Measurements from ENCODE around the gene MMAB. TPM values are rescaled to one million over a fixed set of nuclear protein-coding genes. Genes with fewer than 3 reads are reported as not detected.

The MMAB gene
- polyA plus RNA-seq, 4 donors: 35.0 to 44.9 (median 37.5) TPM

- no peak for DNase-seq (ENCODE audit: low read depth in 4 of 4, low spot score in 2 of 4)
Observed at GRCh38 chr12:109586385-109587296, 13.3 kb upstream of the MMAB start.

DNA sequence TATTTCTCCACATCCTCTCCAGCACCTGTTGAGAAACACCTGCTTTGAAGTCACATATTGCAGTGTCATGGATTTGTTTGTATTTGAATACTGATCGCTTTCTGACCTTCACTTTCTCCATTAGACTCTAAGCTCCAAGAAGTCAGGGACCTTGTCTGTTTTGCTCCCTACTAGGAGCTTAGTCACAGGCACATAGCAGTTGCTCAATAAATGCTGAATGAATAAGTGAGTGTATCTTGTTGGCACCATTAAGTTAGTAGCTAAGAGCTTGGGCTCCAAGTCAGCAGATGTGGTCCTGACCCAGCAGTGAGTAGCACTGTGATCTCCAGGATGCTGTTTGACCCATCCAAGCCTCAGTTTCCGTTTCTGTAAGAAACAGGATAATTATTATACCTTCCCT lies 10.4 kb upstream of the MMAB start:
- DNase-seq (ENCODE audit: low read depth in 4 of 4, low spot score in 2 of 4): no peak

GRCh38 chr12:109582636-109583035 lies 9.3 kb upstream of the MMAB start:
- no peak for DNase-seq (ENCODE audit: low read depth in 4 of 4, low spot score in 2 of 4)

DNA sequence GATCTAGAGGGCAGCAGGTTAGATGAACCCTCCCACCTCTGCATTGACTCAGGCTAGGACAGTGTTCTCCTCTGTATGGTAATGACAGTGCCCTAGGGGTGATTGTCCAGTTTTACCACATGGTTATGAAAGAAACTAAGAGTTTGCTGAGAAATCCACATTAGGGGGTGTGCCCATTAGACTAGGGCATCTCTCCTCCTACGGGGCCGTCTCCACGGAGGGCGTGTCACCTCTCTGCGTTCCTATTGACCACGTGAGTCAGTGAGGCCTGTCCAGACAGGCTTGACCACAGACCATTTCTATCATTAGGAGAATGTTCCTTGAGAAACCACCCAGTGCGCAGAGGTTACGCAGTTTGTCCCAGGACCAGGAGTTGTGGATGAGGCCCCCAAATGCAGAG lies 8.6 kb upstream of the MMAB start:
- no peak for DNase-seq (ENCODE audit: low read depth in 4 of 4, low spot score in 2 of 4)

DNA sequence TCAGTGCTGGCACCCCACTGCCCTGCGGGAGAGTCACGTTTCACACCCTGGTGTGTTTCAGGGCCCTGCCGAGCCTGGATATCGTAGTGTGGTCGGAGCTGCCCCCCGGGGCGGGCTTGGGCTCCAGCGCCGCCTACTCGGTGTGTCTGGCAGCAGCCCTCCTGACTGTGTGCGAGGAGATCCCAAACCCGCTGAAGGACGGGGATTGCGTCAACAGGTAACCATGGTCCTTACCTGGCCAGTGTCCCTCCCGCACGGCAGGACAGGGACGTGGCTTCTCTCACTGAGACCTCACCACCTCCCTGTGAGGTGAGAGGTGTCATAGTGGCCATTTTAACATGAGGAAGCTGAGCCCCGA lies 8.0 kb upstream of the MMAB start:
- DNase-seq (ENCODE audit: low read depth in 4 of 4, low spot score in 2 of 4): no peak

DNA sequence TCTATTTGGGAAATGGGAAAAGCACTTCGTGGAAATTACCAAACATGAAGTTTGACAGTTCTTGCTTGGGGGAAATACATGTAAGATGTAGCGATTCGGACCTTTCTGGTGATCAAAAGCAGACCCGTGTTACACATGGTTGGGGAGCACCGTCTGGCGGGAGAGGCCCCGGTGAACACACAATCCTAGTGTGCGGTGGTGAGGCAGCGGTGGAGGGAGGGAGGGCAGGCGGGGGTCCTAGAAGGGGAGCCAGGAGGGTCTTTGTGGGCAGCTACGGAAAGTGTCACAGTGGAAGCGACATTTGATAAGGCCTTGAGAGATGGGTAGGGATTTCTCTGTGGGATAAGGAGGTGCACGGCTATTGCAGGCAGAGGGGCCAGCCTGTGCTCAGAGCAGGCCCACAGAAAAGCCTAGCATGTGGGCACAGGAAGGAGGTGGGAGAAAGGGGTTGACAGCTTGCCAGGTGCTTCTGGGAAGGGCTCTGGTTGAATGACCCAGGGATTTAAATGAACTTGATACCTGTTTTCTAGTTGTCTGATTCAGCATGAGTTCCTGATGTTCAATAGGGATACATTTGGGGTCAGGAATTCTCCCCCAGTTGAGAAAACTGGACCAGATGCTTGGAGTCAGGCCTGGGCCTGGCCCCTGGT lies 7.5 kb upstream of the MMAB start:
- no peak for DNase-seq (ENCODE audit: low read depth in 4 of 4, low spot score in 2 of 4)

GRCh38 chr12:109580272-109580671 lies 7.0 kb upstream of the MMAB start:
- DNase-seq (ENCODE audit: low read depth in 4 of 4, low spot score in 2 of 4): no peak

- no peak for DNase-seq (ENCODE audit: low read depth in 4 of 4, low spot score in 2 of 4)
Observed at GRCh38 chr12:109579639-109580038, 6.3 kb upstream of the MMAB start.

DNA sequence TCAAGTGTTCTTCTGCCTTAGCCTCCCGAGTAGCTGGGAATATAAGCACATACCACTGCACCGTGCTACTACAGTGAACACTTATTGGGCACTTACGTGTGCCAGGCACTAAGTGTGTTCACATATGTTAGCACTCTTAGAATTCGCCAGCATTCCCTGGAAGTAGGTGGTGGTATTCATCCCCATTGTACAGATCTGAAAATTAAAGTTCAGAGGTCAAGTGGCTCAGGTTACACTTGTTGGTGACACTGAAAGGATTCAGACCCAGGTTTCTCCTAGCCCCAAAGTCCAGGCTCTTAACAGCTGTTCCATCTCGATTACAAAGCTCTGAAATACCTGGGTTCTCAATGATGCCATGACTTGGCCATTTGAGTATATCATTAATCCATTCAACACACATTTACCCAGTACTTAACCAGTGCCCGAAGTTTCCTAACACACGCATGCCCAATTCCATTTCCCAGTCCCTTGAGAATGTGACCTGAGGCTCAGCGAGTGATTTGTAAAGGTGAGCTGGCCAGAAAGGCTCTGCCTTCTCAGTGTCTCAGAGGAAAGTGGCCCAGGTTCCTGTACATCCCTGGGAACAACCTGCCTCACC lies 5.1 kb upstream of the MMAB start:
- DNase-seq (ENCODE audit: low read depth in 4 of 4, low spot score in 2 of 4): no peak

- DNase-seq (ENCODE audit: low read depth in 4 of 4, low spot score in 2 of 4): no peak
Observed at GRCh38 chr12:109577311-109577710, 4.0 kb upstream of the MMAB start.

DNA sequence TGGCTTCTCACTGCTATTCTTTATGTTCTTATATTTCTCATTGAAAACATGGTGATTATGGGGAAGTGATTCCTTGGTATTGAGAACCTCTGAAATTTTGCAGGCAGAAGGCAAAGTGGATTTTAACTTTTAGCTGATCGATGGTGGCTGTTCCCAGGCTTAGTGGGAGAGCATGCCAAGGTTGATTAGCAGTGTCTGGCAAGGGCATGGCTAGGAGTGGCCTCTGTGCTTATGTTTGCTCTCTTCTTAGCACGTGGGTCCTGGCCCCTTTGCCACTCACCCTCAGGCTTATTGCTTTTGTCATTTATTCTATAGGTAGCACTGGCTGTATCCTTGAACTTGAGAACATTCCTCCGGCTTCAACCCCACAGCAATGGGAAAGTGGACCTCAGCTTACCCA lies 2.4 kb upstream of the MMAB start:
- no peak for DNase-seq (ENCODE audit: low read depth in 4 of 4, low spot score in 2 of 4)

- DNase-seq (ENCODE audit: low read depth in 4 of 4, low spot score in 2 of 4): no peak
Observed at GRCh38 chr12:109573914-109574244, 575 bp upstream of the MMAB start.

DNA sequence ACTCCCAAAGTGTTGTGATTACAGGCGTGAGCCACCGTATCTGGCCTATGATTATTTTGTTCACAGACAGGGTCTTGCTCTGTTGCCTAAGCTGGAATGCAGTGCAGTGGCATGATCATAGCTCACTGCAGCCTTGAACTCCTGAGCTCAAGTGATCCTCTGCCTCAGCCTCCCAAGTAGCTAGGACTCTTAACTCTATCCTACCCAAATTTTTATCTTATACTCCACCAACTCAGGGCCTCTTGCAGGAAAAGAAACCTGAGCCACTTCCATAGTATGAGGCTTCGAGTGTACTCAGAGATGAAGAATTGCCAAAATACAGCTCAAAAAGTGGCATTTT lies 828 bp downstream of the MMAB start:
- no peak for DNase-seq (ENCODE audit: low read depth in 4 of 4, low spot score in 2 of 4)

DNA sequence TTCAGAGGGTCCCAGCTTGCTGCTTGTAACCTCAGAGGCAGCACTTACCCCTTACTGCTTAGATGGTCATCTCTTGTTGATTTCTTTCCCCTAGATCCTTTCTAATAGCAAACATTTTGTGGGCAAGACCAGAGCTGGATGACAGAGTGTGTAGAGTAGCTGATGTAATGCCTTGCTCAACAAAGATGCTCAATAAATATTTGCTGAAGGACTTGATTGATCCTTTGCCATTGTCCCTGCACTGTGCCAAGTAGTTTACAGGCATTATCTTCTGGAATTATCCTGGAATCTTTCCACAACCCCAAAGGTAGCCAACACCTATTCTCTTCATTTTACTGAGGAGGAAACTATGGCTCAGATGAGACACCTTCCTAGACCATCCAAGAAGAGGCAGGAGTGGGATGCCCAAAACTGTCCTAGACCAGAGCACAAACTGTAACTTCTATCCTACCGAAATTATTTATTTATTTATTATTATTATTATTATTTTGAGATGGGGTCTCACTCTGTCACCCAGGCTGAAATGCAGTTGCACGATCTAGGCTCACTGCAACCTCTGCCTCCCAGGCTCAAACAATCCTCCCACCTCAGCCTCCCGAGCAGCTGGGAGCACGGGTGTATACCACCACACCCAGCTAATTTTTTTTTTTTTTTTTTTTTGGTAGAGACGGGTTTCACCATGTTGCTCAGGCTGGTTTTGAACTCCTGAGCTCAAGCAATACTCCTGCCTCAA lies 1.4 kb downstream of the MMAB start:
- no peak for DNase-seq (ENCODE audit: low read depth in 4 of 4, low spot score in 2 of 4)

GRCh38 chr12:109568486-109568885 lies 4.8 kb downstream of the MMAB start:
- DNase-seq (ENCODE audit: low read depth in 4 of 4, low spot score in 2 of 4): no peak

GRCh38 chr12:109567967-109568366 lies 5.3 kb downstream of the MMAB start:
- DNase-seq (ENCODE audit: low read depth in 4 of 4, low spot score in 2 of 4): no peak

- DNase-seq (ENCODE audit: low read depth in 4 of 4, low spot score in 2 of 4): no peak
Observed at GRCh38 chr12:109567296-109567695, 6.0 kb downstream of the MMAB start.

GRCh38 chr12:109566424-109566823 lies 6.9 kb downstream of the MMAB start:
- no peak for DNase-seq (ENCODE audit: low read depth in 4 of 4, low spot score in 2 of 4)

GRCh38 chr12:109563291-109564284 lies 9.7 kb downstream of the MMAB start:
- DNase-seq (ENCODE audit: low read depth in 4 of 4, low spot score in 2 of 4): no peak

- DNase-seq (ENCODE audit: low read depth in 4 of 4, low spot score in 2 of 4): no peak
Observed at GRCh38 chr12:109562871-109563270, 10.4 kb downstream of the MMAB start.
